ENCODE results near the gene THRAP3. TPM values are rescaled to one million over a fixed set of nuclear protein-coding genes. Genes with fewer than 3 reads are reported as not detected.
"Not testable (repeated sequence)": the region's sequence is repeated elsewhere in the genome, so short reads cannot be mapped to it uniquely, and the experiment has no call there.

Gene THRAP3
- total RNA-seq, 1 experiment from 2014 or later = 64.4 TPM

DNA sequence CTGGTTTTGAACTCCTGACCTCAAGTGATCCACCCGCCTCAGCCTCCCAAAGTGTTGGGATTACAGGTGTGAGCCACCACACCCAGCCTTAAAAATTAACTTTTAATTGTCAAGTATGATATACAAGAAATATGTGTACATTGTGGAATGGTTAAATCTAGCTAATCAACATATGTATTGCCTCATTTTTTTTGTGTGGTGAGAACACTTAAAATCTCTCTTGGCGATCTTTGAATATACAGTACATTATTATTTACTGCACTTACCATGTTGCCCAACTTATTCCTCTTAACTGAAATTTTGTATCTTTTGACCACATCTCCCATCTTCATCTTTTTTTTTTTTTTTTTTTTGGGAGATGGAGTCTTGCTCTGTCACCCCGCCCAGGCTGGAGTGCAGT, 23.3 kb downstream of the THRAP3 start:
- DNase-seq (ENCODE audit: low spot score) = no peak

DNA sequence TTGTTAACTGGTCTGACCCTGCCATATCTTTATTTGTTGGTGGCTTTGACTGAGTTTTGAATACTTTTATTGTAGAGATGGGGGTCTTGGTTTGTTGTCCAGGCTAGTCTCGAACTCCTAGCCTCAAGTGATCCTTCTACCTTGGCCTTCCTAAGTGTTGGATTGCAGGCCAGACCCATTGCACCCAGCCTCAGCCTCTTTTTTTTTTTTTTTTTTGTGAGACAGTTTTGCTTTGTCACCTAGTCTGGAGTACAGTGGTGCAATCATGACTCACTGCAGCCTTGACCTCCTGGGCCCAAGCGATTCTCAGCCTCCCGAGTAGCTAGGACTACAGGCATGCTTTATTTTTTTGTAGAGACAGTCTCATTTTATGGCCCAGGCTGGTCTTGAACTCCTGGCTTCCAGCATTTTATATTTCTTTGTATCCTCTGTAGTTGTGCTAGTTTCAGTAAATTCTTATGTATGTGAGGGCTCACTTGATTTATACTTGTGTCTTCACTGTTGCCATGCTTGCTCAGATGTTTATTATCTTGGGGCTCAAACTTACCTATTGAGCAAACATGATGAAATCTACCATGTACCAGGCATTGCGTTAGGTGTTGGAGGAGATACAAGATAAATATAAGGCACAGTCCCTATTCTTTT, 24.1 kb downstream of the THRAP3 start:
- DNase-seq (ENCODE audit: low spot score) = peak; percentile 29

- DNase-seq (ENCODE audit: low spot score) = no peak
Measured at GRCh38 chr1:36251794-36252481, 27.7 kb downstream of the THRAP3 start.

GRCh38 chr1:36252482-36252824, 28.2 kb downstream of the THRAP3 start:
- DNase-seq (ENCODE audit: low spot score) = not testable (repeated sequence)

GRCh38 chr1:36253161-36253862, 29.1 kb downstream of the THRAP3 start:
- no peak for DNase-seq (ENCODE audit: low spot score)

- no peak for DNase-seq (ENCODE audit: low spot score)
Measured at GRCh38 chr1:36256558-36257374, 32.5 kb downstream of the THRAP3 start.

GRCh38 chr1:36257375-36257767, 33.1 kb downstream of the THRAP3 start:
- DNase-seq (ENCODE audit: low spot score) = no peak

- no peak for DNase-seq (ENCODE audit: low spot score)
Measured at GRCh38 chr1:36258960-36259344, 34.7 kb downstream of the THRAP3 start.

DNA sequence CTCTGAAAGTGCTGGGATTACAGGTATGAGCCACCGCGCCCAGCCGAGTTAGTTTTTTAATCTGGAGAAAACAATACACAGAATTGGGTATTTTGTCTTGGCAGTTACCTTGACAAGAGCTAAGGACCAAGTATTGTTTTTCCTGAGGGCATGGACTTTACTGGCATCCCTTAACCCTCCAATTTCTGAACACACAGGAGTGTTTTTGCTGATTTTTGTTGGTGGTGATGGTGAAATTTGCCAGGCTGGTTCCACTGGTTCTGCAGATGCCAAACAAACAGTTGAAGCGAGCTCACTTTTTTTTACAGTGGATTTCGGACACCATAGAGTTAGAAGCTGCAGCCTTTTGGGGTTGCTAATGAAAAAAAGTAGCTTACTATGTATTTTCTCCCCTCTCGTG, 44.7 kb downstream of the THRAP3 start:
- DNase-seq (ENCODE audit: low spot score) = no peak

DNA sequence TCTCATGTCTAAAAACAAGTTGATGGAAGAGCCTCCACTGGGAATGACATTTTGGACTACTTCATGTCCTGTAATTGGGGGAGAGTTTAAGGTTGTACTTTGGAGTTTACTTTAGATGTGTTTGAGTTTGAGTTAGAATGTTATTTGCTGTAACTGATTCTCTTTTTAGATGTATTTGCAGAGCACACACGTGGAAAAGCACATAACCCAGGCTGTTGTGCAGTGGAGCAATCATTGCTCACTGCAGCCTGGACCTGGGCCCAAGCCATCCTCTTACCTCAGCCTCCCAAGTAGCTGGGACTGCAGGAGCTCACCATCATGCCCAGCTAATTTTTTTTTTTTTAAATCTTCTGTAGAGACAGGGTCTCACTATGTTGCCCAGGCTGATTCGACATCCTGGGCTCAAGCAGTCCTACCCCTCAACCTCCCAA, 45.2 kb downstream of the THRAP3 start:
- no peak for DNase-seq (ENCODE audit: low spot score)

DNA sequence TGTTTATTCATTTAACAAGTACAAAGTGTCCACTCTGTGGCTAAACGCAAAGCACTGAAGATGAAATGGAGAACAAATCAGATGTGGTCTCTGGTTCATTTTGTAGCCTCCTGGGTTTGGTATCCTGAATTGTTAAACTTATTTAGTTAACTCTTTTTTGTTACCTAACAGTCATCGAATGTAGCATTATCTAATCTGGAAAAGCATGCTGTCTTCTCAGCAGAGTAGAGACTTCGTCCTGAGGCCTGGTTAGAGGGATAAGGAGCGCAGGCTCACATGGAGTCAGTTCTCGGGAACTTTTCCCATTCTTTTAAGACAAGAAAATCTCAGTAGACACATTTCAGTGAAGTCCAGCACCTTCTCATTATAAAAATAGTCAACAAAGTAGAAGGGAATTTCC, 48.8 kb downstream of the THRAP3 start:
- DNase-seq (ENCODE audit: low spot score) = no peak

GRCh38 chr1:36274201-36274600, 50.0 kb downstream of the THRAP3 start:
- no peak for DNase-seq (ENCODE audit: low spot score)

- DNase-seq (ENCODE audit: low spot score) = no peak
Measured at GRCh38 chr1:36276688-36277087, 52.4 kb downstream of the THRAP3 start.

GRCh38 chr1:36279110-36279788, 55.0 kb downstream of the THRAP3 start:
- no peak for DNase-seq (ENCODE audit: low spot score)

DNA sequence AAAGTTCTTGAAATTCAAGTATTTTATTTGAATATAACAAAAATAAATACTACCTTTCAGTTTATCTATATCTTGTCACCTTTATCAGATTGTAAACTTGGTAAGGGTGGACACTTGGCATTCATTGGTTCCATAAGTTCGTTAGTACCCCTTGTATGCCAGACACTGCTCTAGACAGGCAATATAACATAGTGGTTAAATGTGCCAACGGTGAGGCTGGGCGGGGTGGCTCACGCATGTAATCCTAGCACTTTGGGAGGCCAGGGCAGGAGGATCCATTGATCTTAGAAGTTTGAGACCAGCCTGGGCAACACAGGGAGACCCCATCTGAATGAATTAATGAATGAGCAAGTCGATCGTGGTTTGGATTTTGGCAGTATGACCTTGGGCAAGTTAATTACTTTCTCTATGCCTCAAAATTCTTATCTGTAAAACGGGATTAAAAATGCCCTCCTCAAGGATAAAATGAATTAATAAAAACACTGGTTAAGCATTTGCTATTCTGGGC, 55.6 kb downstream of the THRAP3 start:
- no peak for DNase-seq (ENCODE audit: low spot score)

DNA sequence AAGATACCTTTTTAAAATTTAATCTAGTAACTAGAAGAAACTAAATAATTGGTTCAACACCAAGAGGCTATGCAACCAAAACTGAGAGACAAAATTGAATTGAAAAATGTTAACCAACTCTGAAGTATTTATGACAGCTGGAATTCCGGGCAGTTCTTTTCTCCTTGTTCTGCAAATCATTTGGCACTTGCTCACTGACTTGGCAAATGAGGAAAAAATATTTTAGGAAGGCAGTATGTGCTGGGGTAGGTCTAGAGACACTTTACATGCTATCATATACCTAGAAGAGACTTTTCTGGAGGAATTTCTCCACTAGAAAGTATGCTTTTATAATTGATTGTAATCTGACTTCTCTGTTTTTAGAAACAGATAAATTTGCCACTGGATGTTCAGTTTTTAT, 59.8 kb downstream of the THRAP3 start:
- DNase-seq (ENCODE audit: low spot score) = no peak

DNA sequence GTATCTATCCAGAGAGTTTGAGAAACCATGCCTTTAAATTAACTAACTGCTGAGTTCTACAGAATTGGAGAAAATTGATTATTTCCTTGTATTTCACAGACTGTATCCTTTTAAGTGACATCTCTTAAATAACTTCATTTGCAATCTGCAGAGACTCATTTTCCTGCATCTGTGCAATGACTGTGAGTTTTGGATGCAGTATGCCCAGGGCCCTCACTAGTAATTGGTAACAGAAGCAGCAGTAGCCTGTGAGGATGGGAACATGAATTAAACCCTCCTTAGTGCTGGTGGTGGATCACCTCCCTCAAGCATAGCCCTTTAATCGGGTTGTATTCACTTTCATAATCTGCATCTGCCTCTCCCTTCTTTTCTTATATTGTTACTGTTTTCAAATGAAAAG, 60.3 kb downstream of the THRAP3 start:
- no peak for DNase-seq (ENCODE audit: low spot score)

- peak; percentile 81 for DNase-seq (ENCODE audit: low spot score)
Measured at GRCh38 chr1:36285443-36286101, 61.3 kb downstream of the THRAP3 start.

GRCh38 chr1:36286802-36287201, 62.6 kb downstream of the THRAP3 start:
- DNase-seq (ENCODE audit: low spot score) = no peak

- DNase-seq (ENCODE audit: low spot score) = no peak
Measured at GRCh38 chr1:36287595-36287994, 63.4 kb downstream of the THRAP3 start.

DNA sequence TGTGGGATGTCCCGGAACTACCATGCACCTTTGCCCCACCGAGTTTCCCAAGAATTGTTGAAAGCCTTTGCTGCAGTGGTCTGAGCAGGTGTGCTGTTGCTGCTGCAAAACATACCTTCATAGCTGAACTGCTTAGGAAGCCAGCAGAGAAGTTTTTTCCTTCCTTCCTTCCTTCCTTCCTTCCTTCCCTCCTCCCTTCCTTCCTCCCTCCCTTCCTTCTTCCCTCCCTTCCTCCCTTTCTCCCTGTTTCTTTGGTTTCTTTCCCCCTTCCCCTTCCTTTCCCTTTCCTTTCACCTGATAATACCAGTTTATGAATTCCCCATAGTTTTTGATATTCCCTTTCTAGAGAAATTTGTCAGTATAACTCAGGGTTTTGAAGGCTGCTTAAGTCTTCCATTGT, 71.1 kb downstream of the THRAP3 start:
- DNase-seq (ENCODE audit: low spot score) = no peak
